K562 (cell line): ENCODE data around the gene MPP7. TPM values are rescaled to one million over a fixed set of nuclear protein-coding genes. Genes with fewer than 3 reads are reported as not detected.

Source experiments
- ATAC-seq: fragments of 200-7000 bp; cut with Tn5 transposase; 3 replicates; pipeline ENCODE4 v1.9.1; 2020; ENCODE audit warnings: moderate library complexity
- BruUV-seq: library from RNA; stranded (reverse); fragments of 400-500 nt; replicated peaks from 2 replicates; lab custom pipeline; 2021; lab: Mats Ljungman, UMichigan
- CTCF ChIA-PET: fragments of 300-600 bp; formaldehyde crosslinking; extraction: SDS; loops from one replicate; lab custom pipeline; 2021; ENCODE audit warnings: low intra/inter-chr PET ratio; lab: Yijun Ruan, JAX
- POLR2A ChIA-PET: fragments of 300-600, 350-650 bp; sonication (Branson Sonifier 250); formaldehyde crosslinking; extraction: SDS; loops from one replicate; lab custom pipeline; 2021; ENCODE audit warnings: antibody characterized with exemption, inconsistent platforms; lab: Yijun Ruan, JAX
- DNase-seq, 4 experiments: peaks; one replicate each; pipeline versions ENCODE4 v3.0.0 to v3.0.0-alpha.2; 2011 to 2018; ENCODE audit warnings: low spot score in 3 of 4, mixed read lengths in 3 of 4; ENCODE audit errors: extremely low read depth in 1 of 4
- FAIRE-seq: peaks from 2 replicates; lab custom pipeline; 2011; peaks lifted over from hg19 to GRCh38; lab: Jason Lieb, UNC
- H2AFZ ChIP-seq: 2 replicates; pipeline ENCODE4 v1.6.0; 2011; ENCODE audit warnings: low read depth, low read length, control low read depth, inconsistent platforms
- H3K27ac ChIP-seq: fragments of 200-600 bp; 3 replicates; pipeline ENCODE4 v1.8.0; 2011; ENCODE audit warnings: low read depth, mild to moderate bottlenecking, control low read depth, inconsistent platforms, low read length, moderate library complexity, mixed read lengths; ENCODE audit errors: extremely low read depth
- H3K27me3 ChIP-seq, 2 experiments: fragments of 300-600 bp in 1 of 2; 2 replicates in 1 of 2; 3 replicates in 1 of 2; pipeline versions ENCODE4 v1.6.0 to v1.8.0; 2011; ENCODE audit warnings: inconsistent platforms in 2 of 2, low read length in 2 of 2, mild to moderate bottlenecking in 1 of 2, mixed read lengths in 1 of 2, moderate library complexity in 1 of 2; ENCODE audit not compliant: control insufficient read depth in 2 of 2, insufficient read depth in 2 of 2
- H3K36me3 ChIP-seq: fragments of 300-600 bp; 3 replicates; pipeline ENCODE4 v1.8.0; 2011; ENCODE audit warnings: mild to moderate bottlenecking, low read length, inconsistent platforms; ENCODE audit not compliant: control insufficient read depth, insufficient read depth
- H3K4me1 ChIP-seq, 2 experiments: fragments of 200-600 bp in 1 of 2; replicated peaks in 1 of 2; 2 replicates in 1 of 2; 3 replicates in 1 of 2; pipeline versions ENCODE4 v1.5.1 to v1.8.0; 2011; ENCODE audit warnings: inconsistent platforms in 2 of 2, low read length in 2 of 2, mild to moderate bottlenecking in 1 of 2, mixed read lengths in 1 of 2, moderate library complexity in 1 of 2; ENCODE audit not compliant: control insufficient read depth in 2 of 2, insufficient read depth in 2 of 2
- H3K4me2 ChIP-seq: 2 replicates; pipeline ENCODE4 v1.6.1; 2011; ENCODE audit warnings: low read length, control low read depth, inconsistent platforms, mixed read lengths; ENCODE audit not compliant: insufficient read depth
- H3K4me3 ChIP-seq: fragments of 200-600 bp; sonication (generic), shearing (Covaris generic); 2 replicates; pipeline ENCODE4 v1.5.1; 2016; ENCODE audit warnings: control low read depth, inconsistent platforms
- H3K79me2 ChIP-seq: fragments of 200-600 bp; 3 replicates; pipeline ENCODE4 v1.8.0; 2011; ENCODE audit warnings: low read length, inconsistent platforms; ENCODE audit not compliant: control insufficient read depth, insufficient read depth
- H3K9ac ChIP-seq, 2 experiments: 2 replicates each; pipeline versions ENCODE4 v1.6.0 to v1.6.1; 2011; ENCODE audit warnings: low read depth in 2 of 2, low read length in 2 of 2, control low read depth in 1 of 2, inconsistent platforms in 1 of 2, mild to moderate bottlenecking in 1 of 2, mixed read lengths in 1 of 2; ENCODE audit not compliant: insufficient read depth in 1 of 2
- H3K9me1 ChIP-seq: one replicate; pipeline ENCODE4 v1.6.0; 2011; ENCODE audit warnings: inconsistent platforms, mild to moderate bottlenecking, low read length, moderate library complexity; ENCODE audit not compliant: control insufficient read depth, insufficient read depth
- H3K9me3 ChIP-seq: replicated peaks from 2 replicates; pipeline ENCODE4 v1.5.1; 2011; ENCODE audit warnings: low read depth, low read length, inconsistent platforms; ENCODE audit not compliant: control insufficient read depth, insufficient read depth
- H4K20me1 ChIP-seq: replicated peaks from 2 replicates; pipeline ENCODE4 v1.6.1; 2011; ENCODE audit warnings: low read length, inconsistent platforms, mixed read lengths; ENCODE audit not compliant: control insufficient read depth, insufficient read depth
- ARID1B ChIP-seq: fragments of 450-650 bp; IDR thresholded peaks from 2 replicates; pipeline ENCODE4 v1.6.1; 2016; ENCODE audit warnings: antibody characterized with exemption, mild to moderate bottlenecking, inconsistent platforms
- BRCA1 ChIP-seq, 2 experiments: fragments of 450-650 bp in 1 of 2; sonication (generic) in 1 of 2; formaldehyde crosslinking in 1 of 2; IDR thresholded peaks; 2 replicates each; pipeline versions ENCODE4 v1.5.0 to v1.6.1; 2017 to 2020; ENCODE audit warnings: mild to moderate bottlenecking in 1 of 2, missing genetic modification reagents in 1 of 2
- CEBPB ChIP-seq: fragments of 450-650 bp; IDR thresholded peaks from 2 replicates; pipeline ENCODE4 v1.6.1; 2016; ENCODE audit warnings: missing genetic modification characterization, missing compliant biosample characterization
- CREB1 ChIP-seq, 2 experiments: sonication (generic) in 1 of 2; formaldehyde crosslinking in 1 of 2; IDR thresholded peaks; 2 replicates each; pipeline versions ENCODE4 v1.6.1 to v1.8.0; 2012 to 2022; ENCODE audit warnings: inconsistent platforms in 1 of 2, mild to moderate bottlenecking in 1 of 2, missing genetic modification reagents in 1 of 2, moderate library complexity in 1 of 2
- DNMT1 ChIP-seq: fragments of 450-650 bp; IDR thresholded peaks from 2 replicates; pipeline ENCODE4 v1.6.1; 2016; ENCODE audit warnings: antibody characterized with exemption, mild to moderate bottlenecking
- EGR1 ChIP-seq: fragments of 450-650 bp; conservative IDR thresholded peaks from 2 replicates; pipeline ENCODE4 v1.6.1; 2017; ENCODE audit warnings: mild to moderate bottlenecking
- EP400 ChIP-seq: fragments of 450-650 bp; IDR thresholded peaks from 2 replicates; pipeline ENCODE4 v1.6.1; 2017; ENCODE audit warnings: antibody characterized with exemption, mild to moderate bottlenecking, moderate library complexity
- ETV5 ChIP-seq: sonication (generic); formaldehyde crosslinking; IDR thresholded peaks from 2 replicates; pipeline ENCODE4 v1.4.0; 2020; ENCODE audit warnings: low read depth, mild to moderate bottlenecking, missing genetic modification reagents
- HDGF ChIP-seq: fragments of 450-650 bp; IDR thresholded peaks from 2 replicates; pipeline ENCODE4 v1.6.1; 2016
- MEIS2 ChIP-seq: fragments of 450-650 bp; IDR thresholded peaks from 2 replicates; pipeline ENCODE4 v1.6.1; 2014; ENCODE audit warnings: mild to moderate bottlenecking; ENCODE audit not compliant: partially characterized antibody
- SAP30 ChIP-seq: fragments of 200-600 bp; sonication (generic); IDR thresholded peaks from 2 replicates; pipeline ENCODE4 v1.6.1; 2012; ENCODE audit warnings: borderline replicate concordance, low read depth, mild to moderate bottlenecking, moderate library complexity, low read length, control low read depth, inconsistent platforms; ENCODE audit not compliant: insufficient read depth, poor library complexity, severe bottlenecking
- SRSF1 ChIP-seq: fragments of 200-400 bp; formaldehyde crosslinking; IDR thresholded peaks from 2 replicates; pipeline ENCODE4 v1.6.1; 2017; ENCODE audit warnings: mild to moderate bottlenecking, low read depth, low read length, moderate library complexity
- SUPT5H ChIP-seq: fragments of 450-650 bp; IDR thresholded peaks from 2 replicates; pipeline ENCODE4 v1.6.1; 2016
- TOE1 ChIP-seq, 2 experiments: fragments of 450-650 bp in 1 of 2; sonication (generic) in 1 of 2; formaldehyde crosslinking in 1 of 2; IDR thresholded peaks; 2 replicates each; pipeline versions ENCODE4 v1.7.1 to v1.8.0; 2016 to 2022; ENCODE audit warnings: borderline replicate concordance in 2 of 2, mild to moderate bottlenecking in 2 of 2, antibody characterized with exemption in 1 of 2, inconsistent platforms in 1 of 2, low read depth in 1 of 2, missing genetic modification reagents in 1 of 2, moderate library complexity in 1 of 2
- ZNF239 ChIP-seq: fragments of 250-450 bp; sonication (Bioruptor Pico); IDR thresholded peaks from 2 replicates; pipeline ENCODE4 v1.4.0; 2020; ENCODE audit warnings: mild to moderate bottlenecking
- ZNF695 ChIP-seq: fragments of 450-650 bp; formaldehyde crosslinking; IDR thresholded peaks from 2 replicates; pipeline ENCODE4 v1.4.0; 2020; ENCODE audit warnings: mild to moderate bottlenecking, moderate library complexity
- ZNF696 ChIP-seq: fragments of 250-450 bp; sonication (Bioruptor Pico); conservative IDR thresholded peaks from 2 replicates; pipeline ENCODE4 v1.4.0; 2020; ENCODE audit warnings: mild to moderate bottlenecking, moderate library complexity
- WGBS: fragments of 100-300 bp; shearing (Covaris generic); methylation state at CpG from one replicate; pipeline ENCODE4 v1.1.6; 2016; ENCODE audit warnings: low coverage, mixed read lengths; ENCODE audit not compliant: insufficient coverage; ENCODE audit errors: missing lambda C conversion rate; 5-methylcytosine and 5-hydroxymethylcytosine counted together
- in situ Hi-C: fragments of 300-500 bp; cut with MboI; formaldehyde crosslinking; loops from 4 replicates; pipeline ENCODE4 v1.15.0; 2018; ENCODE audit warnings: inconsistent platforms, mixed read lengths
- intact Hi-C: fragments of 100-400 bp; cut with micrococcal nuclease; formaldehyde crosslinking; loops from 2 replicates; pipeline ENCODE4 v1.14.2; 2022
- polyA plus RNA-seq, 8 experiments: library from polyadenylated mRNA; depleted of rRNA in 4 of 8; stranded (reverse) in 5 of 8; unstranded in 3 of 8; fragments of >200 nt; fragmentation: Nextera tagmentation in 2 of 8; fragmentation: Illumina TruSeq in 1 of 8; extraction: Ambion mirVana in 2 of 8; extraction: Trizol in 1 of 8; gene quantifications; 2 replicates each; pipeline versions ENCODE4 v1.2.1 to v1.2.3, GENCODE V29; 2011 to 2014; ENCODE audit warnings: inconsistent platforms in 1 of 8, missing spikeins in 1 of 8
- total RNA-seq, 7 experiments: library from RNA; depleted of rRNA in 6 of 7; stranded (reverse); fragments of >200 nt in 6 of 7; fragmentation: Illumina TruSeq in 2 of 7; extraction: Trizol in 2 of 7; gene quantifications; 2 replicates each; pipeline versions ENCODE4 v1.2.1 to v1.2.3, GENCODE V29; 2011 to 2021; ENCODE audit warnings: low replicate concordance in 1 of 7

The MPP7 gene
- total and polyA plus RNA-seq, 9 of the 15 experiments (the other 6 are each of a cell fraction or from before 2014, with no cell fraction given): 0.03 to 0.50 (median 0.23) TPM

DNA sequence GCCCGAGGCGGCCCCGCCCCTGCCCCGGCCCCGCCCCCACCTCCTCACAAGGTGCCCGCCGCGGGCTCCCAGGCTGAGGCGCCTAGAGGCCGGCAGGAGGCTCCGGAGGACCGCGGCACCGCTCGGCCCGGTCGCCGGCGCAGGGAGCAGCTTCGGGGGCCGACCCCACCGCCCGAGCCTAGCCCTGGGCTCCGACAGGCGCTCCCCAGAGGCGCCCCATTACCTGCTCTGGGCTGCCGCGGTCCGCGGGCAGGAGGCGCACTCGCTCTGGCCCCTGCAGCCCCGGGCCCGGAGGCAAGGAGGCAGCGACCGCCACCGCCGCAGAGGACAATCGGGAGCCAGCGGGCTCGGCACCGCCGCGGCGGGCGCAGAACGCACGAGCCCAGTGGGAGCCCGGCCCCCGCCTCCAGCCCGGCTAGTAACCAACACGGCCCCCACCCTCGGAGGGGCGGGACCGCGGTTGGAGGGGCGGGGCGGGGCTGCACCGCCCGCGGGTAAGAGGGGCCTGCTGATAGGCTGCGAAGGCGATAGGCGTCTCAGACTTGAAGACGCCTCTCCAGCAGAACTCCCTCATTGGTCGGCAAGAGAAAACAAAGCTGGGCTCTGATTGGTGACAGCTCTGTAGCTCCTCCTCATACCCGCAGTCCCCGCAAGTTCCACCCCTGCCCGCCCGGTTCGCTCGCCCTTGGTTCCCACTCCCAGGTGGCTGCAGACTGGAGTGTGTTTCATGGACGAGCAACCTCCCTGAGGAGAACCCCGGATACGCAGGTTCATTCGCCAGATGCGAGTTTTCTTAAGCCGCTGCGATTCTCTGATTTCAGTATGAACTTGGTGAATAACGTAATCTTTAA, at the start of gene MPP7 (continued):
- TF ChIP-seq EGR1 (peak; percentile 28; the same call in 1 of the 2 replicates), CREB1 (IDR thresholded peaks at IDR 0.05) (peak; percentile 42; the same call in 1 of the 2 replicates), CREB1 (CRISPR knock-in tag; IDR thresholded peaks at IDR 0.05) (no peak), SAP30 (peak; percentile 24)

DNA sequence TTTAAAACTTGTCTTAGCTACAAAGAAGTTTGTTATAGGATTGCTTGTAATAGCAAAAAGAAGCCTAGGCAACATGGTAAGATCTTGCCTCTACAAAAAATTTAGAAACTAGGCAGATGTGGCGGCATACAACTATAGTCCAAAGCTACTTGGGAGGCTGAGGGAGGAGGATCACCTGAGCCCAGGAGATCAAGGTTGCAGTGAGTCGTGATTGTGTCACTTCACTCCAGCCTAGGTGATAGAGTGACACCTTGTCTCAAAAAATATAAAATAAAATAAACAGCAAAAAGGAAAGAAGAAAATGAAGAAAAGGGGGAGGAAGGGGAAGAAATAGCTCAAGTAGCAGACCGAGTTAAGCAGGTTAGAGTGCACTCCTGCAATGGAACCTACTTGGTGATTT, 47.0 kb upstream of the MPP7 start:
- no peaks in the 10 kb centered on the region for H3K4me1 ChIP-seq
- no TSS peak for BruUV-seq
- H3K4me2 ChIP-seq: no peak overlapping the region
- in situ Hi-C loops (no loop called here), intact Hi-C loops (no loop called here)
- peaks cover 0 to 6% of the 10 kb centered on the region in 2 experiments; a peak in 1 of 5 replicates for H3K27me3 ChIP-seq
- ChIA-PET POLR2A (interaction anchor here (1.9 kb wide), 1 partner anchor 10 kb away, joined by 5 read pairs; no protein-coding TSS in a partner anchor), CTCF (no interaction called here)
- no peaks in the 10 kb centered on the region for H3K9me3 ChIP-seq
- WGBS: 0% methylated on average over 3 of the region's 3 CpGs
- H3K36me3 ChIP-seq: no peaks in the 10 kb centered on the region
- no peak overlapping the region for H3K27ac ChIP-seq
- no peaks in the 10 kb centered on the region for H4K20me1 ChIP-seq
- no peak overlapping the region for H3K9ac ChIP-seq
- no peak for ATAC-seq
- no peak overlapping the region for H2AFZ ChIP-seq
- H3K79me2 ChIP-seq: no peaks in the 10 kb centered on the region
- DNase-seq: no peak
- TF ChIP-seq CEBPB (tag): no peak
- TF ChIP-seq TOE1 (IDR thresholded peaks at IDR 0.05; ENCODE audit: borderline replicate concordance): no peak
- TF ChIP-seq TOE1 (CRISPR knock-in tag; IDR thresholded peaks at IDR 0.05; ENCODE audit: borderline replicate concordance, low read depth): no peak
- TF ChIP-seq EP400: no peak
- TF ChIP-seq HDGF: no peak
- no peak for TF ChIP-seq BRCA1 (IDR thresholded peaks at IDR 0.05)
- no peak for TF ChIP-seq BRCA1 (CRISPR knock-in tag; IDR thresholded peaks at IDR 0.05)
- no peak for TF ChIP-seq ARID1B
- no peak for TF ChIP-seq MEIS2
- no peak for TF ChIP-seq ZNF239
- no peak for TF ChIP-seq ZNF695 (CRISPR knock-in tag)
- no peak for TF ChIP-seq SUPT5H
- TF ChIP-seq SRSF1: no peak
- TF ChIP-seq ZNF696 (CRISPR knock-in tag): no peak
- TF ChIP-seq DNMT1: no peak
- TF ChIP-seq ETV5 (CRISPR knock-in tag): no peak
- no peaks in the 10 kb centered on the region for H3K9me1 ChIP-seq
- FAIRE-seq: no peak
- H3K4me3 ChIP-seq: no peak overlapping the region
